Hepatocyte (in vitro differentiated cells): Measurements from ENCODE around the gene COX6A1. TPM values are rescaled to one million over a fixed set of nuclear protein-coding genes. Genes with fewer than 3 reads are reported as not detected.

Experiments used
- DNase-seq: peaks from one replicate; pipeline ENCODE4 v3.0.0-alpha.2; 2016; ENCODE audit warnings: low spot score
- H2AFZ ChIP-seq: fragments of 200-600 bp; sonication (generic); 2 replicates; pipeline ENCODE4 v1.6.0; 2016; ENCODE audit warnings: antibody characterized with exemption, mild to moderate bottlenecking
- H3K27ac ChIP-seq: fragments of 200-600 bp; sonication (generic); 2 replicates; pipeline ENCODE4 v1.5.1; 2016; ENCODE audit warnings: mild to moderate bottlenecking
- H3K27me3 ChIP-seq: fragments of 200-600 bp; sonication (generic); 2 replicates; pipeline ENCODE4 v1.6.1; 2016
- H3K36me3 ChIP-seq: fragments of 200-600 bp; sonication (generic); replicated peaks from 2 replicates; pipeline ENCODE4 v1.5.1; 2016; ENCODE audit warnings: low read depth; ENCODE audit not compliant: insufficient read depth
- H3K4me1 ChIP-seq: fragments of 200-600 bp; sonication (generic); 2 replicates; pipeline ENCODE4 v1.5.1; 2016; ENCODE audit warnings: mild to moderate bottlenecking, moderate library complexity; ENCODE audit not compliant: insufficient read depth
- H3K4me2 ChIP-seq: fragments of 200-600 bp; sonication (generic); 2 replicates; pipeline ENCODE4 v1.6.0; 2016
- H3K4me3 ChIP-seq: fragments of 200-600 bp; sonication (generic); 2 replicates; pipeline ENCODE4 v1.5.1; 2016; ENCODE audit warnings: mild to moderate bottlenecking
- H3K79me2 ChIP-seq: fragments of 200-600 bp; sonication (generic); 2 replicates; pipeline ENCODE4 v1.6.0; 2017; ENCODE audit warnings: mild to moderate bottlenecking
- H3K9me2 ChIP-seq: fragments of 200-600 bp; sonication (generic); replicated peaks from 2 replicates; pipeline ENCODE4 v1.6.0; 2017; ENCODE audit warnings: mild to moderate bottlenecking; ENCODE audit not compliant: insufficient read depth
- H3K9me3 ChIP-seq: fragments of 200-600 bp; sonication (generic); 2 replicates; pipeline ENCODE4 v1.5.1; 2016; ENCODE audit warnings: low read depth, mild to moderate bottlenecking
- H4K20me1 ChIP-seq: fragments of 200-600 bp; sonication (generic); 2 replicates; pipeline ENCODE4 v1.6.0; 2016; ENCODE audit warnings: mild to moderate bottlenecking; ENCODE audit not compliant: insufficient read depth, poor library complexity, severe bottlenecking
- CTCF ChIP-seq: fragments of 200-600 bp; sonication (generic); IDR thresholded peaks from 2 replicates; pipeline ENCODE4 v1.5.1; 2016; ENCODE audit warnings: antibody characterized with exemption, mild to moderate bottlenecking; ENCODE audit not compliant: poor library complexity
- EZH2 ChIP-seq: fragments of 200-600 bp; sonication (generic); IDR thresholded peaks from 2 replicates; pipeline ENCODE4 v1.6.1; 2016; ENCODE audit warnings: antibody characterized with exemption, mild to moderate bottlenecking, borderline replicate concordance
- EZH2phosphoT487 ChIP-seq: fragments of 200-600 bp; sonication (generic); IDR thresholded peaks from one replicate; pipeline ENCODE4 v1.6.1; 2018; ENCODE audit warnings: antibody characterized with exemption, mild to moderate bottlenecking, low read depth, moderate library complexity; ENCODE audit not compliant: unreplicated experiment, severe bottlenecking
- WGBS: methylation state at CpG from one replicate; pipeline ENCODE4 v1.1.6; 2016; ENCODE audit warnings: low lambda C conversion rate; ENCODE audit errors: missing lambda C conversion rate; 5-methylcytosine and 5-hydroxymethylcytosine counted together
- polyA plus RNA-seq: library from polyadenylated mRNA; unstranded; fragments of >200 nt; fragmentation: Nextera tagmentation; extraction: Ambion mirVana; gene quantifications from 2 replicates; pipeline ENCODE4 v1.2.1, GENCODE V29; 2016
- total RNA-seq: library from RNA; depleted of rRNA; stranded (reverse); fragments of >200 nt; gene quantifications from 2 replicates; pipeline ENCODE4 v1.2.3, GENCODE V29; 2014

Gene COX6A1
- total and polyA plus RNA-seq, 2 experiments from 2014 or later: 581 to 1,059 TPM

GRCh38 chr12:120488057-120488640 is 50.2 kb downstream of the COX6A1 start:
- Histone ChIP-seq H3K4me3 (no peak overlapping the region), H3K4me2 (no peak overlapping the region), H3K79me2 (peaks cover 5% of the 10 kb centered on the region), H3K27ac (peak overlapping the region; percentile 57), H3K9me2 (no peaks in the 10 kb centered on the region), H4K20me1 (no peaks in the 10 kb centered on the region), H2AFZ (no peak overlapping the region), H3K36me3 (no peaks in the 10 kb centered on the region), H3K4me1 (no peaks in the 10 kb centered on the region), H3K9me3 (no peaks in the 10 kb centered on the region), H3K27me3 (no peaks in the 10 kb centered on the region)
- TF ChIP-seq EZH2phosphoT487: no peak
- no peak for TF ChIP-seq EZH2
- TF ChIP-seq CTCF: no peak
- DNase-seq: no peak
- 65% methylated on average over 5 of the region's 5 CpGs for WGBS

GRCh38 chr12:120489018-120489417 is 51.1 kb downstream of the COX6A1 start:
- Histone ChIP-seq H2AFZ (no peak overlapping the region), H3K4me2 (no peak overlapping the region), H3K27me3 (no peaks in the 10 kb centered on the region), H3K36me3 (no peaks in the 10 kb centered on the region), H3K9me3 (no peaks in the 10 kb centered on the region), H3K79me2 (peaks cover 10% of the 10 kb centered on the region), H3K4me1 (no peaks in the 10 kb centered on the region), H4K20me1 (no peaks in the 10 kb centered on the region), H3K4me3 (no peak overlapping the region), H3K9me2 (no peaks in the 10 kb centered on the region), H3K27ac (no peak overlapping the region)
- WGBS: 95% methylated on average over 4 of the region's 4 CpGs
- no peak for TF ChIP-seq CTCF
- TF ChIP-seq EZH2: no peak
- TF ChIP-seq EZH2phosphoT487: no peak
- no peak for DNase-seq

GRCh38 chr12:120490325-120490724 is 52.4 kb downstream of the COX6A1 start:
- no peaks in the 10 kb centered on the region for H3K9me2 ChIP-seq
- H4K20me1 ChIP-seq: no peaks in the 10 kb centered on the region
- peaks cover 23% of the 10 kb centered on the region for H3K79me2 ChIP-seq
- TF ChIP-seq EZH2phosphoT487 (no peak), EZH2 (no peak), CTCF (no peak)
- no peak overlapping the region for H2AFZ ChIP-seq
- H3K36me3 ChIP-seq: no peaks in the 10 kb centered on the region
- no peak for DNase-seq
- no peaks in the 10 kb centered on the region for H3K27me3 ChIP-seq
- H3K27ac ChIP-seq: no peak overlapping the region
- H3K4me2 ChIP-seq: no peak overlapping the region
- H3K4me1 ChIP-seq: peaks cover 7% of the 10 kb centered on the region
- H3K4me3 ChIP-seq: no peak overlapping the region
- 95% methylated on average over 5 of the region's 5 CpGs for WGBS
- H3K9me3 ChIP-seq: no peaks in the 10 kb centered on the region

Other genes with a start within 250 kb of the COX6A1 start
- 37.4 and 197 TPM in 2 replicates for gene GCN1, start 243.4 kb upstream of the COX6A1 start, total RNA-seq
- gene GCN1, start 243.4 kb upstream of the COX6A1 start, polyA plus RNA-seq: 27.6 and 28.2 TPM in 2 replicates
- 3,730 and 3,982 TPM in 2 replicates for gene RPLP0, start 237.0 kb upstream of the COX6A1 start, total RNA-seq
- 775 and 798 TPM in 2 replicates for gene RPLP0, start 237.0 kb upstream of the COX6A1 start, polyA plus RNA-seq
- gene PXN, start 172.4 kb upstream of the COX6A1 start, total RNA-seq: 26.7 and 30.4 TPM in 2 replicates
- gene PXN, start 172.4 kb upstream of the COX6A1 start, polyA plus RNA-seq: 61.7 and 69.3 TPM in 2 replicates
- gene RNU4-2, start 146.2 kb upstream of the COX6A1 start, total RNA-seq: under 0.01 TPM in 2 replicates
- gene RNU4-2, start 146.2 kb upstream of the COX6A1 start, polyA plus RNA-seq: not detected in 2 replicates
- under 0.01 TPM in 2 replicates for gene RNU4-1, start 144.9 kb upstream of the COX6A1 start, total RNA-seq
- not detected in 2 replicates for gene RNU4-1, start 144.9 kb upstream of the COX6A1 start, polyA plus RNA-seq
- gene SIRT4, start 135.8 kb upstream of the COX6A1 start, total RNA-seq: 3.9 and 7.7 TPM in 2 replicates
- 3.0 and 5.5 TPM in 2 replicates for gene SIRT4, start 135.8 kb upstream of the COX6A1 start, polyA plus RNA-seq
- 8.5 and 24.9 TPM in 2 replicates for gene PLA2G1B, start 110.3 kb upstream of the COX6A1 start, total RNA-seq
- 14.7 and 18.8 TPM in 2 replicates for gene PLA2G1B, start 110.3 kb upstream of the COX6A1 start, polyA plus RNA-seq
- gene MSI1, start 68.9 kb upstream of the COX6A1 start, total RNA-seq: 2.2 and 9.3 TPM in 2 replicates
- 4.4 and 5.6 TPM in 2 replicates for gene MSI1, start 68.9 kb upstream of the COX6A1 start, polyA plus RNA-seq
- 43.6 and 43.8 TPM in 2 replicates for gene TRIAP1, start 8.3 kb downstream of the COX6A1 start, total RNA-seq
- 42.7 and 53.9 TPM in 2 replicates for gene TRIAP1, start 8.3 kb downstream of the COX6A1 start, polyA plus RNA-seq
- gene GATC, start 8.3 kb downstream of the COX6A1 start, total RNA-seq: 35.0 and 36.2 TPM in 2 replicates
- gene GATC, start 8.3 kb downstream of the COX6A1 start, polyA plus RNA-seq: 19.0 and 26.0 TPM in 2 replicates
- 157 and 166 TPM in 2 replicates for gene SRSF9, start 31.6 kb downstream of the COX6A1 start, total RNA-seq
- gene SRSF9, start 31.6 kb downstream of the COX6A1 start, polyA plus RNA-seq: 263 and 312 TPM in 2 replicates
- 383 and 418 TPM in 2 replicates for gene DYNLL1, start 58.0 kb downstream of the COX6A1 start, total RNA-seq
- gene DYNLL1, start 58.0 kb downstream of the COX6A1 start, polyA plus RNA-seq: 630 and 641 TPM in 2 replicates
- gene COQ5, start 91.0 kb downstream of the COX6A1 start, total RNA-seq: 37.0 and 41.0 TPM in 2 replicates
- 38.7 and 40.7 TPM in 2 replicates for gene COQ5, start 91.0 kb downstream of the COX6A1 start, polyA plus RNA-seq
- 48.5 and 83.9 TPM in 2 replicates for gene RNF10, start 96.2 kb downstream of the COX6A1 start, total RNA-seq
- 128 and 142 TPM in 2 replicates for gene RNF10, start 96.2 kb downstream of the COX6A1 start, polyA plus RNA-seq
- gene POP5, start 143.3 kb downstream of the COX6A1 start, total RNA-seq: 29.3 and 34.0 TPM in 2 replicates
- 51.1 and 54.0 TPM in 2 replicates for gene POP5, start 143.3 kb downstream of the COX6A1 start, polyA plus RNA-seq
- 1.5 TPM in 1 of 2 replicates, not detected in the other for gene CABP1, start 202.5 kb downstream of the COX6A1 start, total RNA-seq
- gene CABP1, start 202.5 kb downstream of the COX6A1 start, polyA plus RNA-seq: 0.74 TPM in 1 of 2 replicates, not detected in the other
- gene MLEC, start 249.0 kb downstream of the COX6A1 start, total RNA-seq: 132 and 135 TPM in 2 replicates
- 210 and 227 TPM in 2 replicates for gene MLEC, start 249.0 kb downstream of the COX6A1 start, polyA plus RNA-seq